ENCODE measurements around the gene POU3F2. TPM values are rescaled to one million over a fixed set of nuclear protein-coding genes. Genes with fewer than 3 reads are reported as not detected.

POU3F2 gene
- not detected for total RNA-seq

DNA sequence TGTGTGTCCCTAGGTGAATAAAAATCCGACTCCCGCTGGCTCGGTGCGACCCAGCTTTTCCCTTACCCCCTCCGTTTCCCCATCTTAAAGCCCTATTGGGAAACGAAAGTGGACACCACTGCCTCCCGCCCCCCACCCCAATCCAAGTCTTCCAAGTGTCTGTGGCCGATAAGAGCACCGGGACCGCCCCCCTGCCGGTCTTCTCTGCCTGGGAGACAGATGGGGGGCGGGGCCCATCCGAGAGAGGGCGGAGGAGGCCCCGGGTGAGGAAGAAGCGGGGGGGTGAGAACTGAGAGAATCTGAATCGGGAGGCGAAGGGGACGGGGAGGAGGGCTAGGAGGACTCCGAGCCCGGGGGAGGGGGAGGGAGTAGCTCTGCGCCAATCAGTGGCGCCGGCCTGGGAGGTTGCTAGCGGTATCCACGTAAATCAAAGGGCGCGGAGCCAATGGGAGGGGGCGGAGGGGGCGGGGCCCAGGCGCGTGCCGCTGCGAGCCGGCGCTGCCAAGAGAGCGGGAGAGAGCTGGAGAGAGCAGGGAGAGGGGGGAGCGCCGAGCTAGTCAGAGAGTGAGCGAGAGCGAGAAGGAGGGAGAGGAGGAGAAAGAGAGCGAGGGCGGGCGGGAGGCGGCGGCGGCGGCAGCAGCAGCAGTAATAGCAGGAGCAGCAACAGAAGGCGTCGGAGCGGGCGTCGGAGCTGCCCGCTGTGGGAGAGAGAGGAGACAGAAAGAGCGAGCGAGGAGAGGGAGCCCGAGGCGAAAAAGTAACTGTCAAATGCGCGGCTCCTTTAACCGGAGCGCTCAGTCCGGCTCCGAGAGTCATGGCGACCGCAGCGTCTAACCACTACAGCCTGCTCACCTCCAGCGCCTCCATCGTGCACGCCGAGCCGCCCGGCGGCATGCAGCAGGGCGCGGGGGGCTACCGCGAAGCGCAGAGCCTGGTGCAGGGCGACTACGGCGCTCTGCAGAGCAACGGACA is at the start of gene POU3F2:
Gene POU3F2, plus strand, starts transcription at position 515 of the 972 bp plus-strand sequence. Its CDS starts 300 bp downstream, at position 815.
- TF ChIP-seq, protein P1, sequence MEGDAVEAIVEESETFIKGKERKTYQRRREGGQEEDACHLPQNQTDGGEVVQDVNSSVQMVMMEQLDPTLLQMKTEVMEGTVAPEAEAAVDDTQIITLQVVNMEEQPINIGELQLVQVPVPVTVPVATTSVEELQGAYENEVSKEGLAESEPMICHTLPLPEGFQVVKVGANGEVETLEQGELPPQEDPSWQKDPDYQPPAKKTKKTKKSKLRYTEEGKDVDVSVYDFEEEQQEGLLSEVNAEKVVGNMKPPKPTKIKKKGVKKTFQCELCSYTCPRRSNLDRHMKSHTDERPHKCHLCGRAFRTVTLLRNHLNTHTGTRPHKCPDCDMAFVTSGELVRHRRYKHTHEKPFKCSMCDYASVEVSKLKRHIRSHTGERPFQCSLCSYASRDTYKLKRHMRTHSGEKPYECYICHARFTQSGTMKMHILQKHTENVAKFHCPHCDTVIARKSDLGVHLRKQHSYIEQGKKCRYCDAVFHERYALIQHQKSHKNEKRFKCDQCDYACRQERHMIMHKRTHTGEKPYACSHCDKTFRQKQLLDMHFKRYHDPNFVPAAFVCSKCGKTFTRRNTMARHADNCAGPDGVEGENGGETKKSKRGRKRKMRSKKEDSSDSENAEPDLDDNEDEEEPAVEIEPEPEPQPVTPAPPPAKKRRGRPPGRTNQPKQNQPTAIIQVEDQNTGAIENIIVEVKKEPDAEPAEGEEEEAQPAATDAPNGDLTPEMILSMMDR (IDR thresholded peaks at IDR 0.05; ENCODE audit: low read depth): no peak

DNA sequence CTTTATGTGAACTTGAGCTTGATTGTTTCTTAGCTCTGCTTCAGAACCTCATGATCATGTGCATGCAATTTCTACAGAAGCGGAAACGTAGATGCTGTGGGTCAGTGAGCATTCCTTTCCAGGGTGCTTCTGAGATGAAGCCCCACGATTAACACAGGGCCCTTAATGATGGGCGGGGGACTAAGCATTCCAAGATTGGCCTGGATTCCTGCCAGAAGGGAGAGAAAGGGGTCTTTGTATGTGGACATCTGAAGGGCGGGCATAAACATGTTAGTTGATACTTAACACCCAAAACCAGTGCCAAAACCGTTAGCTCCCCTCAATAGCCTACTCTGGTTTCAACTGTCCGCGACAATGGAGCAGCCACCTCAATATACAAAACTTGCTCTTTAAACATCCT is 46.9 kb upstream of the POU3F2 start:
- TF ChIP-seq, protein P1 (IDR thresholded peaks at IDR 0.05; ENCODE audit: low read depth): no peak

DNA sequence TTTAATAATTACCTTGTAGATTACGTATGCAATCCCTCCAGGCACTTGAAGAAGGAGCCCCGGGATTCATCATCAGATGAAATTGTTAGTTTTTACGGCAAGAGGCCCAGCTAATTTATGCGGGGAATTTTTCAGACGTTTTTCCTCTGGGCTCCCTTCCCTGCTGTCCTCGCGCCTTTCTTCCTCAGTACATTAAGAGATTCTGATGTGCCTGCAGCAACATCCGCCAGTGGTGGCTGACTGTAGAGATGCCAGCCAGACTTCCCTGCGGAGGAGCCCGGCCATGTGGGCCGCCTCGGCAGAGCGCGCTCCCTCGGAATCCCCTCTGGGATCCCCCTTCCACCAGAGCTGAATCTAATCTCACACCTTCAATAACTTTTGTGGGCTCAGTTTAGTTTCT is 46.4 kb upstream of the POU3F2 start:
- TF ChIP-seq, protein P1 (IDR thresholded peaks at IDR 0.05; ENCODE audit: low read depth): no peak

DNA sequence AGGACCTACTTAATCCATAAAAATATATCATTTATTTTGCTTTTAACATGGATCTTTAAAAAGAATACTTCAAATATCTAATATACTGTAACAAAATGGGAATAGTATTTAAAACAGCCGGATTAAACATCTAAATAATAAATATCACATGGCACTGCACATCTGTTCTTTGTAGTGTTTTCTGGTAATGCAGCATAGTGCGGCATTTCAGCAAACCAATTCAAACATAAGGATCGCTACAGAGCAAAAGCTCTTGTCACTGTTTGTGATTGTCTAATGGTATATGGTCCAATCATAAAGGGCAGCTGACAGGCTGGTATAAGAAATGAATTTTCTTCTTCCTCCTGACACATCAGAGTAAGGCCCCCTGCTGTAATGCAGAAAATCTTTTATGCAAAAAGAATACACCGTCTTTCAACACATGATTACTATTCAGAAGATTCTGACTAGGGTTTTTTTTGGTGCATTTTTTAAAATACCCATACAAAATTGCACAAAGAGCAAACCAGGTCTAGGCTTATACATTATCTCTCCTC is 40.0 kb upstream of the POU3F2 start:
- TF ChIP-seq, protein P1 (IDR thresholded peaks at IDR 0.05; ENCODE audit: low read depth): no peak

DNA sequence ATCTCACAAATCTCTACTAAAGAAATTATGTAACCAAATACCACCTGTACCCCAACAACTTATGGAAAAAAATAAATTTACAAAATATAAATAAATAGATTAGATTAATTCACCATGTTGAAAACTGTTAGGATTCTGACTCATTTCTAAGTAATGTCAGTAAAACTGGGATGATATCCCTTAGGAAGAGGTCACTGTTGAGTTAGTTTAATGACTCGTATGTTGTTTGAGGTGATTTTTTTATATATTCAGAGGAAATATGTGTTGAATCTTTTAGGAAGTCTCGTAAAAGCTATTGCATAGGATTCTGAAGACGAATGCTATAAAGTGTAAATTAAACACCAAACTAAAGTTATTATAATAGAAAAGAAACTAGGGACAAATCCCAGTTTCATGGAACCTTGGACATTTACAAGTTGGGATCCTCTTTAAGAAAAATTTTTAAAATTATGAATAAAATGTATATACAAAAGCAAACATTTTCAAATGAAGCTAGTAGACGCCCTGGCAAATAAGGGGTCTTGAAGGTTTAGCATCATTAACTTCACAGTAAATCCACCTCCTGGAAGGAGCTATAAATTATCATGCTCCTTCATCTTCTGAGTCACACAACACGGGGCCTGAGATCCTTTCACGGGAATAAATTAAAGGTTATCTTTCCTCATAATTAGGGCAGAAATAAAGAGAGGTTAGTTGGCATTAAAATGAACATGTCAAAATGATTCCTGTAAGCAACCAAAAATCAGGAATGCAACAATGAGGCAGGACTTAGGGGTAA is 37.0 kb upstream of the POU3F2 start:
- TF ChIP-seq, protein P1 (IDR thresholded peaks at IDR 0.05; ENCODE audit: low read depth): no peak

DNA sequence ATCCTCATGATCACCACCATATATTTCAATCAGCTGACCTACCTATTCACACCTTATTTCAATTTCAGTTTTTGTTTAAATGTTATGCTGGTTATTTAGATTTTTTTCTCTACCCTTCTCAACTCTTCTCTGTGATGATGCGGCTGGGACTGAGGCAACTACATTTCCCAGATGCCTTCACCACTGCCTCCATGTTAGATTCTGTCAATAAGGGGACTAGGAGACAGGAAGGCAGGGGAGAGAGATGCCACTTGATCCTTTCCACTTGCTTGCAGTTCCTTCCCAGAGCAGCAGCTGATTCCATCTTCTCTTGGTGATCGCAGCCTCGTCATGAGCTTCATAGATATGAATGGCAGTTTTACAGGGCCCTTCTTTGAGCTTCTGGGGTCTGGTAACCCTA is 33.5 kb upstream of the POU3F2 start:
- TF ChIP-seq, protein P1 (IDR thresholded peaks at IDR 0.05; ENCODE audit: low read depth): no peak
